ENCODE measurements around the gene SPEM2. TPM values are rescaled to one million over a fixed set of nuclear protein-coding genes. Genes with fewer than 3 reads are reported as not detected.

The SPEM2 gene
- total RNA-seq, 2 experiments from 2014 or later = not detected

DNA sequence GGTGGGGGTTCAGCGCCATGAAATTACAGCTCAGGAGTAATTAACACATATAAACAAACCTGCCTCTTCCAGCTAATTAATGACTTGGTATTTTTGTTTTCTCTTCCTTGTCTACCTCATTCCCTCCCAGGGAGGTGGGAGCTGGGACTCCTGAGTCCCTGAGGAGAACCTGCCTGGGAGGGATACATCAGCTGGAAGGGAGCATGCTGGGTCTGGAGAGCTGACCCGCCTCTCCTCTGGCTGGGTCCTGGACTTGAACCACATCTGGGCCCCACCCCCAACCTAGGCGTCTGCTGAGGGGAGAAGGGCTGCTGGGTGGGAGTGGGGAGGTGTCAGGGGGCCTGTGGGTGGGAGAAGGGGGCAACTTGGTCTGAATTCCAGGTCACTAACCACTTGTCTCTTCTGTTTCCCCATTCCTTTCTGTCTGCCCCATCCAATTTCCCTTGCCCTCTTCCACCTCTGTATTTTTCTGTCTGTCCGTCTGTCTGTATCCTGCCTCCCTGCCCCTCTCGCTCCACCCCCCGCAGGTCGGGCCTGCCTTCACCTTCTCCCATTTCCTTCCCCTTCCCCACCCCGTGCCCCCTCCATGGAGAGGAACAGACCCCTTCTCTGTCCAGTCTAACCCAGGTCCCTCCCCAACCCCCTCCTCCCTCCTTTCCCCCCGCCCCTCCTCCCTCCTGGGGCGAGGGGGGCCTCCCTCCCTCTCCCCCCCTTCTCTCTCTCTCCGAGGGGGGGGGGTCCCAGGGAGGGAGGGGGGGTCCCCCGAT, 17.7 kb upstream of the SPEM2 start, which contains the start of gene NLGN2:
Gene NLGN2 (plus strand): TSS at position 361 of the 767 bp plus-strand sequence. CDS start 411 bp downstream, outside the sequence.
- intact Hi-C loops (cut with DNase I, micrococcal nuclease) = loop anchor here (1.0 to 10.0 kb wide), 2 partner anchors 25 to 53 kb away; partner anchors contain the start of genes KCTD11 (in 1 of the 2) and TMEM95 (in 1 of the 2)
- H3K4me1 ChIP-seq (ENCODE audit: insufficient read depth, low read length) = peaks cover 36% of the 10 kb centered on the region
- H3K9me3 ChIP-seq (ENCODE audit: control insufficient read depth in 1 of 2, insufficient read depth in 1 of 2, low read length in 2 of 2) = no peaks in the 10 kb centered on the region
- POLR2A ChIA-PET = interaction anchor here (1.6 to 1.9 kb wide), 2 partner anchors 23 to 28 kb away, joined by 7 to 11 read pairs; partner anchors contain the start of gene TMEM102
- H3K9me3 Mint-ChIP-seq = no peaks in the 10 kb centered on the region
- ATAC-seq (ENCODE audit: poor library complexity) (no peak), DNase-seq (no peak)
- H3K27ac ChIP-seq (ENCODE audit: low read depth in 1 of 2, low read length in 2 of 2) = no peak within 1 kb of the TSS
- H3K27me3 Mint-ChIP-seq = no peaks in the 10 kb centered on the region
- CTCF ChIA-PET = interaction anchor here (0.6 to 2.2 kb wide), 3 partner anchors 16 to 52 kb away, joined by 3 to 5 read pairs (median 4); partner anchors contain the start of gene TMEM95
- H3K4me1 Mint-ChIP-seq (ENCODE audit: low read depth) = peaks cover 28% of the 10 kb centered on the region
- H3K4me3 Mint-ChIP-seq = peak within 1 kb of the TSS; percentile 51
- H3K27ac Mint-ChIP-seq = peak within 1 kb of the TSS; percentile 27
- no peaks in the 10 kb centered on the region for H3K36me3 ChIP-seq (ENCODE audit: insufficient read depth, low read length)
- H3K4me3 ChIP-seq (ENCODE audit: low read length) = no peak within 1 kb of the TSS
- H3K36me3 Mint-ChIP-seq (ENCODE audit: low read depth) = peaks cover 9% of the 10 kb centered on the region
- TF ChIP-seq, protein P1, sequence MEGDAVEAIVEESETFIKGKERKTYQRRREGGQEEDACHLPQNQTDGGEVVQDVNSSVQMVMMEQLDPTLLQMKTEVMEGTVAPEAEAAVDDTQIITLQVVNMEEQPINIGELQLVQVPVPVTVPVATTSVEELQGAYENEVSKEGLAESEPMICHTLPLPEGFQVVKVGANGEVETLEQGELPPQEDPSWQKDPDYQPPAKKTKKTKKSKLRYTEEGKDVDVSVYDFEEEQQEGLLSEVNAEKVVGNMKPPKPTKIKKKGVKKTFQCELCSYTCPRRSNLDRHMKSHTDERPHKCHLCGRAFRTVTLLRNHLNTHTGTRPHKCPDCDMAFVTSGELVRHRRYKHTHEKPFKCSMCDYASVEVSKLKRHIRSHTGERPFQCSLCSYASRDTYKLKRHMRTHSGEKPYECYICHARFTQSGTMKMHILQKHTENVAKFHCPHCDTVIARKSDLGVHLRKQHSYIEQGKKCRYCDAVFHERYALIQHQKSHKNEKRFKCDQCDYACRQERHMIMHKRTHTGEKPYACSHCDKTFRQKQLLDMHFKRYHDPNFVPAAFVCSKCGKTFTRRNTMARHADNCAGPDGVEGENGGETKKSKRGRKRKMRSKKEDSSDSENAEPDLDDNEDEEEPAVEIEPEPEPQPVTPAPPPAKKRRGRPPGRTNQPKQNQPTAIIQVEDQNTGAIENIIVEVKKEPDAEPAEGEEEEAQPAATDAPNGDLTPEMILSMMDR (IDR thresholded peaks at IDR 0.05) = no peak
- peaks cover 0 to 5% of the 10 kb centered on the region in 2 experiments for H3K27me3 ChIP-seq (ENCODE audit: control insufficient read depth in 1 of 2, insufficient read depth in 2 of 2, low read length in 2 of 2)

DNA sequence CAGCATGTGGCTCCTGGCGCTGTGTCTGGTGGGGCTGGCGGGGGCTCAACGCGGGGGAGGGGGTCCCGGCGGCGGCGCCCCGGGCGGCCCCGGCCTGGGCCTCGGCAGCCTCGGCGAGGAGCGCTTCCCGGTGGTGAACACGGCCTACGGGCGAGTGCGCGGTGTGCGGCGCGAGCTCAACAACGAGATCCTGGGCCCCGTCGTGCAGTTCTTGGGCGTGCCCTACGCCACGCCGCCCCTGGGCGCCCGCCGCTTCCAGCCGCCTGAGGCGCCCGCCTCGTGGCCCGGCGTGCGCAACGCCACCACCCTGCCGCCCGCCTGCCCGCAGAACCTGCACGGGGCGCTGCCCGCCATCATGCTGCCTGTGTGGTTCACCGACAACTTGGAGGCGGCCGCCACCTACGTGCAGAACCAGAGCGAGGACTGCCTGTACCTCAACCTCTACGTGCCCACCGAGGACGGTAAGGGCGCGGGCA, 17.1 kb upstream of the SPEM2 start:
- H3K4me3 Mint-ChIP-seq = no peak overlapping the region
- CTCF ChIA-PET = interaction anchor here (0.6 to 2.2 kb wide), 3 partner anchors 15 to 53 kb away, joined by 3 to 5 read pairs (median 4); partner anchors contain the start of gene TMEM95
- peaks cover 21% of the 10 kb centered on the region for H3K4me1 Mint-ChIP-seq (ENCODE audit: low read depth)
- H3K27ac Mint-ChIP-seq = no peak overlapping the region
- TF ChIP-seq, protein P1 (IDR thresholded peaks at IDR 0.05) = no peak
- peaks cover 31% of the 10 kb centered on the region for H3K4me1 ChIP-seq (ENCODE audit: insufficient read depth, low read length)
- ATAC-seq (ENCODE audit: poor library complexity) (no peak), DNase-seq (peak in 9 of 14 experiments; percentile 12 to 73 (median 40))
- H3K9me3 Mint-ChIP-seq = no peaks in the 10 kb centered on the region
- peaks cover 9% of the 10 kb centered on the region for H3K36me3 Mint-ChIP-seq (ENCODE audit: low read depth)
- H3K9me3 ChIP-seq (ENCODE audit: control insufficient read depth in 1 of 2, insufficient read depth in 1 of 2, low read length in 2 of 2) = no peaks in the 10 kb centered on the region
- H3K27me3 Mint-ChIP-seq = no peaks in the 10 kb centered on the region
- intact Hi-C loops (cut with DNase I, micrococcal nuclease) = loop anchor here in 1 of 2 experiments (10.0 kb wide), 1 partner anchor 53 kb away; the partner anchor contains the start of genes KCTD11 and TMEM95
- no peak overlapping the region for H3K4me3 ChIP-seq (ENCODE audit: low read length)
- no peak overlapping the region for H3K27ac ChIP-seq (ENCODE audit: low read depth in 1 of 2, low read length in 2 of 2)
- H3K36me3 ChIP-seq (ENCODE audit: insufficient read depth, low read length) = no peaks in the 10 kb centered on the region
- H3K27me3 ChIP-seq (ENCODE audit: control insufficient read depth in 1 of 2, insufficient read depth in 2 of 2, low read length in 2 of 2) = peaks cover 0 to 5% of the 10 kb centered on the region in 2 experiments
- POLR2A ChIA-PET = interaction anchor here (1.6 to 1.9 kb wide), 2 partner anchors 24 to 28 kb away, joined by 7 to 11 read pairs; partner anchors contain the start of gene TMEM102

GRCh38 chr17:7408863-7409262, 16.6 kb upstream of the SPEM2 start:
- H3K27ac ChIP-seq (ENCODE audit: low read depth in 1 of 2, low read length in 2 of 2) = no peak overlapping the region
- intact Hi-C loops (cut with DNase I, micrococcal nuclease) = loop anchor here in 1 of 2 experiments (10.0 kb wide), 1 partner anchor 54 kb away; the partner anchor contains the start of genes KCTD11 and TMEM95
- Mint-ChIP-seq H3K4me1 (ENCODE audit: low read depth) (peaks cover 17% of the 10 kb centered on the region), H3K9me3 (no peaks in the 10 kb centered on the region), H3K27me3 (no peaks in the 10 kb centered on the region), H3K27ac (no peak overlapping the region), H3K4me3 (peak overlapping the region; percentile 43), H3K36me3 (ENCODE audit: low read depth) (peaks cover 7% of the 10 kb centered on the region)
- DNase-seq (no peak), ATAC-seq (ENCODE audit: poor library complexity) (no peak)
- TF ChIP-seq, protein P1 (IDR thresholded peaks at IDR 0.05) = no peak
- CTCF ChIA-PET = interaction anchor here (1.5 to 2.2 kb wide), 2 partner anchors 25 to 53 kb away, joined by 4 to 5 read pairs; partner anchors contain the start of gene TMEM95
- H3K36me3 ChIP-seq (ENCODE audit: insufficient read depth, low read length) = no peaks in the 10 kb centered on the region
- POLR2A ChIA-PET = interaction anchor here (1.6 to 1.9 kb wide), 2 partner anchors 25 to 27 kb away, joined by 7 to 11 read pairs; partner anchors contain the start of gene TMEM102
- no peak overlapping the region for H3K4me3 ChIP-seq (ENCODE audit: low read length)
- peaks cover 0 to 5% of the 10 kb centered on the region in 2 experiments for H3K27me3 ChIP-seq (ENCODE audit: control insufficient read depth in 1 of 2, insufficient read depth in 2 of 2, low read length in 2 of 2)
- no peaks in the 10 kb centered on the region for H3K9me3 ChIP-seq (ENCODE audit: control insufficient read depth in 1 of 2, insufficient read depth in 1 of 2, low read length in 2 of 2)
- H3K4me1 ChIP-seq (ENCODE audit: insufficient read depth, low read length) = peaks cover 27% of the 10 kb centered on the region
